Measurements from ENCODE around the gene UBE2Z. TPM values are rescaled to one million over a fixed set of nuclear protein-coding genes. Genes with fewer than 3 reads are reported as not detected.

The UBE2Z gene
- total and polyA plus RNA-seq, 12 donors, result 15.5 to 47.5 (median 37.6) TPM

DNA sequence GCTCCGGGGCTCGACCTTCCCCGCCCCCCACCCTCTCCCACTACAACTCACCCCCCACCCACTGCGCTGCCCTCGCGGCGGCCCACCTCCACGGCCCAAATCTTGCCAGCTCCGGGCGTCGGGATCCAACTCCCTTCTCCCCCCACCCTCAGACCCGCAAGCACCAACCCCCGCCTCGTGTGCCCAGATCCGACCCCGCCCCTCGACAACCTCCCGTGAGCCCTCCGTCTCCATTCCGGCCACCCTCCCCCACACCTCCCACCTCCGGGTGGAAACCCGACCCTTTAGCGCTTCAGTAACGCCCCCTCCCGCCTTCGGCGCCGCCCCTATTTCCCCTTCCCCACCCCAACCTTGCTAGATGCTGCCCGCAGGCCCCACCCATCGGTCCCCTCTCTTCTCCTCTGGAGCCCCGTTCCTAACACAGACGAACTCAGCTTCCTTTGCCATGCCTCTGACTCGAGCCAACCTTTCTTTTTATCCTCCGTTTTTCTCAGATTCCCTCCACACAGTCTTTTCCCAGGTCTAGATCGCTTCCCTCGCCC is 717 bp downstream of the UBE2Z start:
- no peaks in the 10 kb centered on the region for H3K27me3 ChIP-seq
- peak overlapping the region; percentile 59 to 99 (median 83) for H3K4me3 ChIP-seq
- H3K9me3 ChIP-seq, result no peaks in the 10 kb centered on the region
- no peak for TF ChIP-seq CTCF (IDR thresholded peaks at IDR 0.05)
- peaks cover 0 to 53% (median 33%) of the 10 kb centered on the region in 9 donors for H3K4me1 ChIP-seq
- peak overlapping the region; percentile 82 to 97 (median 93) for H3K27ac ChIP-seq
- WGBS, 2 donors, result 1 to 2% methylated on average over 31 to 36 of the region's 36 CpGs
- peak; percentile 50 to 78 (median 58) for ATAC-seq
- peak; percentile 78 to 85 for DNase-seq
- peaks cover 0 to 37% (median 3%) of the 10 kb centered on the region in 9 donors for H3K36me3 ChIP-seq
- intact Hi-C loops (cut with DNase I), result loop anchor here in 6 of 10 donors (1.0 to 5.0 kb wide), 4 partner anchors 16 to 36 kb away; partner anchors contain the start of genes SNF8 (in 4 of the 6) and ATP5MC1 (in 3 of the 6)

DNA sequence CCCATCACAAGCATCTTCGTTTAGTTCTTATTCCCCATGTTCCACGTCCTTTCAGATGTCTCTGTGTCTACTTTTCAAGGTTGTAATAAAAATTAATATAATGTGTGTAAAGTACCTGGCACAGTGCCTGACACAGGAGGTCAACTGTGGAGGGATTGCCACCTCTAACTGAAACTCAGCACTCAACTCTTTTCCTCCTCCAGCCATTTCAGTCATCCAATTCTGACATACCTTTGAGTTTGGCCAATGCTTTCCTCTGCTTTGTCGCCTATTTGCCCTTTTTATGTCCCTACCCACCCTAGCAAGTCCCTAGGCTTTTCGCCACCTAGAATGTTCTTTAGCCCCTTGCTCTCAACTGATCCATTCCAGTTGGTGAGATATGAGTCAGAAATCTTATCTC is 1.6 kb downstream of the UBE2Z start:
- no peaks in the 10 kb centered on the region for H3K9me3 ChIP-seq
- 56 to 63% methylated on average over 4 of the region's 4 CpGs for WGBS, 2 donors
- DNase-seq (no peak), ATAC-seq (no peak)
- peaks cover 0 to 62% (median 35%) of the 10 kb centered on the region in 9 donors for H3K4me1 ChIP-seq
- H3K27me3 ChIP-seq, result no peaks in the 10 kb centered on the region
- peaks cover 0 to 45% (median 7%) of the 10 kb centered on the region in 9 donors for H3K36me3 ChIP-seq
- intact Hi-C loops (cut with DNase I), result loop anchor here in 5 of 10 donors (2.0 to 5.0 kb wide), 3 partner anchors 17 to 35 kb away; partner anchors contain the start of genes SNF8 (in 4 of the 5) and ATP5MC1 (in 3 of the 5)
- H3K27ac ChIP-seq, result peak overlapping the region in 3 of 10 donors; percentile 7 to 97 (median 96)
- TF ChIP-seq CTCF (IDR thresholded peaks at IDR 0.05), result no peak
- peak overlapping the region in 6 of 10 donors; percentile 59 to 93 (median 85) for H3K4me3 ChIP-seq

DNA sequence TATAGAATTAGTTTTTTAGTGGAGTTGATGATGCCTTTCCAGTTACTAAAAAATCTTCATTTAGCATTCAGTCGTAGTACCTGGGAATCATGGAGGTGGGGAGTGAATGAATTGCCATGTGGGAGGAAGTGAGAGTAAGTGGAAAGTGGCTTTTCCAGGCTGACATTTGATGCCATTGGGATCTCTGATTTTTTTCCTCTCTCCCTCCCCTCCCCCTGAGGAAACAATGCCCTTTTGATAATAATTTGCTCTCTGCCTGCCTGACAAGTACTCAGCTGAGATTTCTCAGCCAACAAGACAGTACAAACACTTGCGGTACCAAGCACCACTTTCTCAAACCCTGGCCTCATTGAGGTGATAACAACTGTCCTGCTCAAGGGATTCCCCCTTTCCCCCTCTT is 2.2 kb downstream of the UBE2Z start:
- H3K27ac ChIP-seq, result no peak overlapping the region
- intact Hi-C loops (cut with DNase I), result no loop called here
- ATAC-seq (no peak), DNase-seq (no peak)
- no peaks in the 10 kb centered on the region for H3K9me3 ChIP-seq
- H3K4me3 ChIP-seq, result no peak overlapping the region
- TF ChIP-seq CTCF (IDR thresholded peaks at IDR 0.05), result no peak
- 57 to 62% methylated on average over 2 of the region's 2 CpGs for WGBS, 2 donors
- no peaks in the 10 kb centered on the region for H3K27me3 ChIP-seq
- H3K36me3 ChIP-seq, result peaks cover 0 to 51% (median 7%) of the 10 kb centered on the region in 9 donors
- H3K4me1 ChIP-seq, result peaks cover 0 to 68% (median 41%) of the 10 kb centered on the region in 9 donors

DNA sequence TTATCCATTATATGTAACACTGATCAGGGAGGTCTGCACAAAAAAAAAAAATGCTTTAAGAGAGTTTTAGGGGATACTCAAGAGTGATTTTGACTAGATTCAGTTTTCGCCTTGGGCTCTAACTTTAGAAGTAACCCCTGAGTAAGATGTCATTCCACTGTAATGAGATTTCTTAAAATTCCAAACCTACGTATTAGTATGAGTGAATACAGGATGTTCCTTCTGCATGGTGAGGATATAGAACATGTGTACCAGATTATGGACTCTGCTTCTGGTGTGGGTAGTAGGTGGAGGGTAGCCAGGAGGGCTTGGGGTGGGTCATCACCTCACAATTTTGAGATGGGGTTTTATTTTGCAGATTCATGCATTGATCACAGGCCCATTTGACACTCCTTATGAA is 4.3 kb downstream of the UBE2Z start:
- H3K36me3 ChIP-seq, result peaks cover 0 to 72% (median 13%) of the 10 kb centered on the region in 9 donors
- H3K27me3 ChIP-seq, result no peaks in the 10 kb centered on the region
- 86 to 87% methylated on average over 2 of the region's 2 CpGs for WGBS, 2 donors
- H3K27ac ChIP-seq, result no peak overlapping the region
- no peak for DNase-seq
- no peaks in the 10 kb centered on the region for H3K9me3 ChIP-seq
- ATAC-seq, result no peak
- H3K4me1 ChIP-seq, result peaks cover 0 to 76% (median 40%) of the 10 kb centered on the region in 9 donors
- no peak overlapping the region for H3K4me3 ChIP-seq
- no peak for TF ChIP-seq CTCF (IDR thresholded peaks at IDR 0.05)
- intact Hi-C loops (cut with DNase I), result no loop called here

Data from heart right ventricle (tissue), 16 donors.